Fibroblast of lung (primary cell): Measurements from ENCODE around the gene TUFT1. TPM values are rescaled to one million over a fixed set of nuclear protein-coding genes. Genes with fewer than 3 reads are reported as not detected.

Experiments
- DNase-seq, 2 donors: peaks; one replicate each; pipeline versions ENCODE4 v3.0.0 to v3.0.0-alpha.2; 2010; ENCODE audit warnings: low read depth in 2 of 2
- H2AFZ ChIP-seq: 2 replicates; pipeline ENCODE4 v1.5.1; 2012; ENCODE audit warnings: low read length, control low read depth, inconsistent platforms
- H3K27ac ChIP-seq: 2 replicates; pipeline ENCODE4 v1.5.1; 2011; ENCODE audit warnings: low read length, control low read depth; ENCODE audit not compliant: insufficient read depth
- H3K27me3 ChIP-seq: 2 replicates; pipeline ENCODE4 v1.5.1; 2011; ENCODE audit warnings: mild to moderate bottlenecking, low read length; ENCODE audit not compliant: control insufficient read depth, insufficient read depth
- H3K36me3 ChIP-seq: 2 replicates; pipeline ENCODE4 v1.5.1; 2011; ENCODE audit warnings: low read length; ENCODE audit not compliant: control insufficient read depth, insufficient read depth
- H3K4me1 ChIP-seq: 2 replicates; pipeline ENCODE4 v1.5.1; 2011; ENCODE audit warnings: low read length; ENCODE audit not compliant: control insufficient read depth, insufficient read depth; ENCODE audit errors: extremely low read depth
- H3K4me2 ChIP-seq: 2 replicates; pipeline ENCODE4 v1.5.1; 2011; ENCODE audit warnings: low read length, control low read depth; ENCODE audit not compliant: insufficient read depth; ENCODE audit errors: extremely low read depth
- H3K4me3 ChIP-seq, 4 experiments: fragments of 200-600 bp in 1 of 4; sonication (generic) in 1 of 4; replicated peaks in 1 of 4; 2 replicates each; pipeline ENCODE4 v1.5.1; 2011 to 2016; ENCODE audit warnings: low read length in 4 of 4, low read depth in 3 of 4, mild to moderate bottlenecking in 3 of 4, control low read depth in 2 of 4, inconsistent platforms in 1 of 4, mixed read lengths in 1 of 4; ENCODE audit not compliant: insufficient read depth in 1 of 4; ENCODE audit errors: control extremely low read depth in 1 of 4
- H3K79me2 ChIP-seq: 2 replicates; pipeline ENCODE4 v1.5.1; 2012; ENCODE audit warnings: mild to moderate bottlenecking, low read length, inconsistent platforms; ENCODE audit not compliant: control insufficient read depth, insufficient read depth
- H3K9ac ChIP-seq: 2 replicates; pipeline ENCODE4 v1.5.1; 2011; ENCODE audit warnings: mild to moderate bottlenecking, low read length, control low read depth; ENCODE audit not compliant: insufficient read depth
- H3K9me3 ChIP-seq: 2 replicates; pipeline ENCODE4 v1.5.1; 2012; ENCODE audit warnings: low read depth, low read length; ENCODE audit not compliant: control insufficient read depth, insufficient read depth
- H4K20me1 ChIP-seq: 2 replicates; pipeline ENCODE4 v1.5.1; 2011; ENCODE audit warnings: low read length; ENCODE audit not compliant: control insufficient read depth, insufficient read depth; ENCODE audit errors: extremely low read depth
- EZH2 ChIP-seq: IDR thresholded peaks from 2 replicates; pipeline ENCODE4 v1.5.1; 2012; ENCODE audit warnings: low read length, control low read depth, mild to moderate bottlenecking; ENCODE audit errors: missing control alignments
- polyA plus RNA-seq, 2 donors: library from polyadenylated mRNA; depleted of rRNA in 1 of 2; stranded (reverse) in 1 of 2; unstranded in 1 of 2; fragments of >200 nt; gene quantifications; 2 replicates each; pipeline ENCODE4 v1.2.1, GENCODE V29; 2011 to 2012; ENCODE audit warnings: missing spikeins in 1 of 2
- total RNA-seq: library from RNA; depleted of rRNA; stranded (reverse); fragments of >200 nt; gene quantifications from 2 replicates; pipeline ENCODE4 v1.2.1, GENCODE V29; 2014
- TF ChIP-seq, protein P1 (sequence below), 2 donors: IDR thresholded peaks in 1 of 2; conservative IDR thresholded peaks in 1 of 2; 1 replicate in 1 of 2; 2 replicates in 1 of 2; pipeline ENCODE4 v1.5.1; 2011 to 2012; ENCODE audit warnings: low read length in 2 of 2, control low read depth in 1 of 2, inconsistent platforms in 1 of 2, low read depth in 1 of 2, mild to moderate bottlenecking in 1 of 2

Gene TUFT1
- total and polyA plus RNA-seq, 2 donors (not counting 1 experiment from before 2014, with no cell fraction given) = 18.2 to 24.7 TPM

DNA sequence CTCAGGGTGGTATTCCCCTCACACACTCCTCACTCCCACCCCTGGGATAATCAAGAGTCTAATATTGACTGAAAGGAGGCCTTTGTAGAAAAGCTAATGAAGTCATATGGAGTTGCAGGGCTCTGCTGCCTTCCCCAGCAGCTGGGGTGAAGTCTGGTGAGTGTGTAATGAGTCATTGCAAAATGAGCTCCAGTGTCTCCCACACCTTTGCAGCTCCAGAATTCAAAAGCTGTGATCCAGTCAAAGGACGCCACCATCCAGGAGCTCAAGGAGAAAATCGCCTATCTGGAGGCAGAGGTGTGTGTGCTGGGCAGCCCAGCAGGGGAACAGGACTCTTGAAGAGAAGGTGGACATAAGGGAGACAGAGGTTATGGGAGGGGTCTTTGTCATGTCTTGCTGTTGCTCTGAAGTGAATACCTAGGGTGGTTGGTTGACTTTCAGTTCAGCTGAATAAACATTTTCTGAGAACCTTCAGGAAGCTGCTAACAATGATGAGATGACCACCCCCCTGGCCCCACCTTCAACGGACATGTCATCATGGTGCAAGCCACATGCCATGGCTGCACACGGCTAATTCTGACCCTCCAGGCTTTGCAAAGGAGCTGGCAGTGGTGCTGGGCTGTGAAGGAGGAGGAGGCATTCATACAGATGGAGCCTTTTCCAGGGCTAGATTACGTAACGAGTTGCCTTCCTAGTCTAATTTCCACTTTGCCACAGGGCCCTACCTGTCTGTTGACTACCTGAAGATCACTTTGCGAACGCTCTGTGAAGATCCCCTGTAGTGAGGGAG is 39.5 kb downstream of the TUFT1 start:
- H3K4me2 ChIP-seq = no peak overlapping the region
- no peak overlapping the region for H3K27ac ChIP-seq
- no peaks in the 10 kb centered on the region for H3K27me3 ChIP-seq
- H2AFZ ChIP-seq = no peak overlapping the region
- no peaks in the 10 kb centered on the region for H3K79me2 ChIP-seq
- H4K20me1 ChIP-seq = no peaks in the 10 kb centered on the region
- H3K4me1 ChIP-seq = peaks cover 6% of the 10 kb centered on the region
- TF ChIP-seq, protein P1, sequence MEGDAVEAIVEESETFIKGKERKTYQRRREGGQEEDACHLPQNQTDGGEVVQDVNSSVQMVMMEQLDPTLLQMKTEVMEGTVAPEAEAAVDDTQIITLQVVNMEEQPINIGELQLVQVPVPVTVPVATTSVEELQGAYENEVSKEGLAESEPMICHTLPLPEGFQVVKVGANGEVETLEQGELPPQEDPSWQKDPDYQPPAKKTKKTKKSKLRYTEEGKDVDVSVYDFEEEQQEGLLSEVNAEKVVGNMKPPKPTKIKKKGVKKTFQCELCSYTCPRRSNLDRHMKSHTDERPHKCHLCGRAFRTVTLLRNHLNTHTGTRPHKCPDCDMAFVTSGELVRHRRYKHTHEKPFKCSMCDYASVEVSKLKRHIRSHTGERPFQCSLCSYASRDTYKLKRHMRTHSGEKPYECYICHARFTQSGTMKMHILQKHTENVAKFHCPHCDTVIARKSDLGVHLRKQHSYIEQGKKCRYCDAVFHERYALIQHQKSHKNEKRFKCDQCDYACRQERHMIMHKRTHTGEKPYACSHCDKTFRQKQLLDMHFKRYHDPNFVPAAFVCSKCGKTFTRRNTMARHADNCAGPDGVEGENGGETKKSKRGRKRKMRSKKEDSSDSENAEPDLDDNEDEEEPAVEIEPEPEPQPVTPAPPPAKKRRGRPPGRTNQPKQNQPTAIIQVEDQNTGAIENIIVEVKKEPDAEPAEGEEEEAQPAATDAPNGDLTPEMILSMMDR (conservative IDR thresholded peaks at IDR 0.05 in 1 of 2, IDR thresholded peaks at IDR 0.05 in 1 of 2; ENCODE audit: low read depth in 1 of 2, low read length in 2 of 2) = no peak
- no peak for TF ChIP-seq EZH2
- peak; percentile 43 to 83 for DNase-seq
- no peak overlapping the region for H3K4me3 ChIP-seq
- H3K9ac ChIP-seq = no peak overlapping the region
- H3K9me3 ChIP-seq = no peaks in the 10 kb centered on the region
- peaks cover under 1% of the 10 kb centered on the region for H3K36me3 ChIP-seq

DNA sequence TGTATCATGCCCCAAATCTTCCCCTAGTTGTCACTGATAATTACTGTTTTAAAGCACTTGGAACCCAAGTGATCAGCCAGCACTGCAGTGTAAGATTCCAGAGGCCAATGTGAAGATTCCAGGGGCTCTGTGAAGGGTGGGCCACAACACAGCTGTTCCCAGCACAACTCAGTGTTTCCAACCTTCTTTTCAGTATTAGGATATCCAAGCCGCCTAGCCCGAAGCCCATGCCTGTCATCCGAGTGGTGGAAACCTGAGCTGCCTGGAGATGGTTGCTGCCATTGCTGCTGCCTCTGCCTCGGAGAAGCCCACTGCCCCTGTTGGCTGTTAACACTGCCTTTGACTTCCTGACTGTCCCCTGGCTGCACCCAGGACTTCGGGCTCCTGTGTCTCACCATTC is 41.3 kb downstream of the TUFT1 start:
- Histone ChIP-seq H3K27ac (no peak overlapping the region), H3K9ac (no peak overlapping the region), H3K79me2 (no peaks in the 10 kb centered on the region), H3K4me3 (no peak overlapping the region), H3K36me3 (no peaks in the 10 kb centered on the region), H3K4me1 (no peaks in the 10 kb centered on the region), H2AFZ (no peak overlapping the region), H3K27me3 (no peaks in the 10 kb centered on the region), H3K9me3 (no peaks in the 10 kb centered on the region), H4K20me1 (no peaks in the 10 kb centered on the region), H3K4me2 (no peak overlapping the region)
- TF ChIP-seq, protein P1 (conservative IDR thresholded peaks at IDR 0.05 in 1 of 2, IDR thresholded peaks at IDR 0.05 in 1 of 2; ENCODE audit: low read depth in 1 of 2, low read length in 2 of 2) = no peak
- no peak for TF ChIP-seq EZH2
- DNase-seq = no peak

DNA sequence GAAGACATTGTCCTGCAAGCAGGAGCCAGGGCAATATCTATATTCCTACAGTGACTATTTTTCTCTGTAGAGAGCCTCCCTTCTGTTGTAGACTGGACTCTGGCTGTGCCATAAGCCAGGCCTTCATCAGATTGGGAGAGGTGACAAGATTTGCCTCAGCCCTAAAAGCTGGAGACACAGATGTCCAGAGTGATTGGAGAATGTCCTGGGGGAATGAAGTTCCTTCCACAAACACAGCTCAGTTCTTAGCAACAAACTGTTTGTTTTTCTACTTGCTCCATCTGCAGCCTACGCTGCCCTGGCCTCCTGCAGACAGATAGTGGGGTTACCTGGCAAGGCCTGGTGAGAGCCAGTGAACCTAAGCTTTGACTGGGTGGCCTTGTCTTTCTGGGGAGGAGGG is 41.8 kb downstream of the TUFT1 start:
- no peaks in the 10 kb centered on the region for H3K9me3 ChIP-seq
- no peaks in the 10 kb centered on the region for H3K27me3 ChIP-seq
- H2AFZ ChIP-seq = no peak overlapping the region
- H3K9ac ChIP-seq = no peak overlapping the region
- no peak overlapping the region for H3K27ac ChIP-seq
- H3K4me2 ChIP-seq = no peak overlapping the region
- TF ChIP-seq, protein P1 (conservative IDR thresholded peaks at IDR 0.05 in 1 of 2, IDR thresholded peaks at IDR 0.05 in 1 of 2; ENCODE audit: low read depth in 1 of 2, low read length in 2 of 2) = no peak
- no peak for TF ChIP-seq EZH2
- no peak for DNase-seq
- H3K4me3 ChIP-seq = no peak overlapping the region
- H3K36me3 ChIP-seq = no peaks in the 10 kb centered on the region
- no peaks in the 10 kb centered on the region for H3K4me1 ChIP-seq
- no peaks in the 10 kb centered on the region for H3K79me2 ChIP-seq
- H4K20me1 ChIP-seq = no peaks in the 10 kb centered on the region
